Measurements from ENCODE around the gene TENM3.

TENM3 gene

DNA sequence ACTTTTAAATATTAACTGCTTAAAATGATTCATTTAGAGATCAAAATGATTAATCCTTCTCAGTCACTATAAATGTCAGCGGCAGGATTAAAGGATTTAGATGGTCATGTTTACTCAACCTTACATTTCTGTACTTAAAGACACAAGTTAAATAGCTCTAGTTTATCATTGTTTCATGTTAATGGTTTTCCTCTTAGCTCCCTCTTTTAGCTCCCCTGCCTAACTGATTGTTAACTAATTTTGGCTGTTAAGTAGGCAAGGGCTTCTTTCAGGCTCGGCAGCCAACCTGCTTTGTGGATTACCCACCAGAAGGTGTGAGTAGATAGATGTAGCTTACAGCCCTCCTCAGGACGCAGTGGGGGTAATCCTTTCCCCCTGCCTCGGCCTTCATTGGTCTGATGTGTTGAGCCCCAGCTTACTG lies 96.0 kb downstream of the TENM3 start:
- Histone ChIP-seq H3K9me3 (ENCODE audit: severe bottlenecking) (no peaks in the 10 kb centered on the region), H3K4me1 (ENCODE audit: insufficient read depth, poor library complexity, severe bottlenecking) (no peaks in the 10 kb centered on the region), H3K4me3 (ENCODE audit: severe bottlenecking) (no peak overlapping the region), H3K27me3 (ENCODE audit: insufficient read depth, poor library complexity, severe bottlenecking) (no peaks in the 10 kb centered on the region), H3K36me3 (ENCODE audit: low read depth) (no peaks in the 10 kb centered on the region), H3K27ac (ENCODE audit: poor library complexity, severe bottlenecking) (no peak overlapping the region)
- TF ChIP-seq, protein P1, sequence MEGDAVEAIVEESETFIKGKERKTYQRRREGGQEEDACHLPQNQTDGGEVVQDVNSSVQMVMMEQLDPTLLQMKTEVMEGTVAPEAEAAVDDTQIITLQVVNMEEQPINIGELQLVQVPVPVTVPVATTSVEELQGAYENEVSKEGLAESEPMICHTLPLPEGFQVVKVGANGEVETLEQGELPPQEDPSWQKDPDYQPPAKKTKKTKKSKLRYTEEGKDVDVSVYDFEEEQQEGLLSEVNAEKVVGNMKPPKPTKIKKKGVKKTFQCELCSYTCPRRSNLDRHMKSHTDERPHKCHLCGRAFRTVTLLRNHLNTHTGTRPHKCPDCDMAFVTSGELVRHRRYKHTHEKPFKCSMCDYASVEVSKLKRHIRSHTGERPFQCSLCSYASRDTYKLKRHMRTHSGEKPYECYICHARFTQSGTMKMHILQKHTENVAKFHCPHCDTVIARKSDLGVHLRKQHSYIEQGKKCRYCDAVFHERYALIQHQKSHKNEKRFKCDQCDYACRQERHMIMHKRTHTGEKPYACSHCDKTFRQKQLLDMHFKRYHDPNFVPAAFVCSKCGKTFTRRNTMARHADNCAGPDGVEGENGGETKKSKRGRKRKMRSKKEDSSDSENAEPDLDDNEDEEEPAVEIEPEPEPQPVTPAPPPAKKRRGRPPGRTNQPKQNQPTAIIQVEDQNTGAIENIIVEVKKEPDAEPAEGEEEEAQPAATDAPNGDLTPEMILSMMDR (IDR thresholded peaks at IDR 0.05; ENCODE audit: poor library complexity, severe bottlenecking) = no peak
- DNase-seq (ENCODE audit: low spot score) = no peak
- ATAC-seq (ENCODE audit: low read depth) = no peak

DNA sequence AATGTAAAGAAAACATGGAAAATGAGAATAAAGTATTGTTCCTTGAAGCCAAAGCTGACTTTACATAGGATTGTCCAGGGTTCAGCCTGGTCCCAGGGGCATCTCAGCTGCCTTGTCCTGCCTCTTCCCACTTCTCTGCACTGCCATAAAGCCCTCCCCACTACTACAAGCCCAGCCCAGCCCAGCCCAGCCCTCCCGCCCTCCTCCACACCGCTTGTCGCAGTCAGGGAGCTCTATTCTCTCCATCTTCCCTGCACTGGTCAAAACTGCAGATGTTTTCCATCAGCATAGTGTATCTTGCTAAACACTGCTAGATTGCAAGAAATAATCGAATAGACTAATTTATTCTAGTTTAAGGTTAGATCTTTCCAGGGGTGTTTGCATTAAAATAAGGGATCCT lies 100.3 kb downstream of the TENM3 start:
- no peak overlapping the region for H3K27ac ChIP-seq (ENCODE audit: poor library complexity, severe bottlenecking)
- TF ChIP-seq, protein P1 (IDR thresholded peaks at IDR 0.05; ENCODE audit: poor library complexity, severe bottlenecking) = no peak
- ATAC-seq (ENCODE audit: low read depth) = no peak
- no peaks in the 10 kb centered on the region for H3K9me3 ChIP-seq (ENCODE audit: severe bottlenecking)
- DNase-seq (ENCODE audit: low spot score) = no peak
- H3K36me3 ChIP-seq (ENCODE audit: low read depth) = no peaks in the 10 kb centered on the region
- H3K4me3 ChIP-seq (ENCODE audit: severe bottlenecking) = no peak overlapping the region
- H3K27me3 ChIP-seq (ENCODE audit: insufficient read depth, poor library complexity, severe bottlenecking) = no peaks in the 10 kb centered on the region
- no peaks in the 10 kb centered on the region for H3K4me1 ChIP-seq (ENCODE audit: insufficient read depth, poor library complexity, severe bottlenecking)

DNA sequence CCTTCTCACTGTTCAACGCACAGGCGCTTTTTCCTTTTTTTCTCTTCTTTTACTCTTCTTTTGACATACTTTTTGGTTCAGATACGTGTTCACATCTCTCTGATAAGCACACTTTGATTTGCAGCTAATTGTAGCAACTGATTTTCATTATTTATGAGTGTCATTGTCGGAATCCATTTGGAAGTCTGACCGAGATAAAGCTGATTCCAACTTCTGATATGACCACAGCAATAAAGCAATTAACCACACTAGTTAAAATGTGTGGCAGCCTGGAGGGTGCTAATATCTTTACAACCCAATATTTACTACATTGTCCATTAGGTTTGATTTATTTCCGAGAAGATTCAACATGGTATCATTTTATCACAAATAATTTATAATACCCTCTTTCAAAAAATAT lies 101.8 kb downstream of the TENM3 start:
- TF ChIP-seq, protein P1 (IDR thresholded peaks at IDR 0.05; ENCODE audit: poor library complexity, severe bottlenecking) = no peak
- Histone ChIP-seq H3K27me3 (ENCODE audit: insufficient read depth, poor library complexity, severe bottlenecking) (no peaks in the 10 kb centered on the region), H3K27ac (ENCODE audit: poor library complexity, severe bottlenecking) (no peak overlapping the region), H3K36me3 (ENCODE audit: low read depth) (no peaks in the 10 kb centered on the region), H3K4me1 (ENCODE audit: insufficient read depth, poor library complexity, severe bottlenecking) (no peaks in the 10 kb centered on the region), H3K9me3 (ENCODE audit: severe bottlenecking) (no peaks in the 10 kb centered on the region), H3K4me3 (ENCODE audit: severe bottlenecking) (no peak overlapping the region)
- no peak for DNase-seq (ENCODE audit: low spot score)
- ATAC-seq (ENCODE audit: low read depth) = no peak

DNA sequence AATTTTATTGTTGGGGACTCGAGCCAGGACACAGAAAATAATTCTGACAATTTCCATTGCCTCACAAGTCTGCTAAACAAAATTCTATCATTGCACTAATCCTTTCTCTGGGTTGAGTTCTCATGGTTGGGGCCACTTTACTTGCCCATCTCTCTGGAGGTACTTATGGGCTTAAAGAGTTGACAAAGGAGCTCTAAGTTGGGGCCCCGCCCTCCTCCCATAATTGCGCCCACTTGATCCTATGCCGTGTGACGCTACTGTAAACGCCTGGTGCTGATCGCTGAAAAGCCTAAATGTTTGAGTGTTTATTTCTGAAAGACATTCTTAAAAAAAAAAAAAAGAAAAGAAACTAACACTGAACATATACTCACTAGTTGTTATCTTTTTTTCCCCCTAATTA lies 103.0 kb downstream of the TENM3 start:
- Histone ChIP-seq H3K27ac (ENCODE audit: poor library complexity, severe bottlenecking) (no peak overlapping the region), H3K4me3 (ENCODE audit: severe bottlenecking) (no peak overlapping the region), H3K36me3 (ENCODE audit: low read depth) (no peaks in the 10 kb centered on the region), H3K4me1 (ENCODE audit: insufficient read depth, poor library complexity, severe bottlenecking) (no peaks in the 10 kb centered on the region), H3K27me3 (ENCODE audit: insufficient read depth, poor library complexity, severe bottlenecking) (no peaks in the 10 kb centered on the region), H3K9me3 (ENCODE audit: severe bottlenecking) (no peaks in the 10 kb centered on the region)
- TF ChIP-seq, protein P1 (IDR thresholded peaks at IDR 0.05; ENCODE audit: poor library complexity, severe bottlenecking) = no peak
- ATAC-seq (ENCODE audit: low read depth) (no peak), DNase-seq (ENCODE audit: low spot score) (no peak)

DNA sequence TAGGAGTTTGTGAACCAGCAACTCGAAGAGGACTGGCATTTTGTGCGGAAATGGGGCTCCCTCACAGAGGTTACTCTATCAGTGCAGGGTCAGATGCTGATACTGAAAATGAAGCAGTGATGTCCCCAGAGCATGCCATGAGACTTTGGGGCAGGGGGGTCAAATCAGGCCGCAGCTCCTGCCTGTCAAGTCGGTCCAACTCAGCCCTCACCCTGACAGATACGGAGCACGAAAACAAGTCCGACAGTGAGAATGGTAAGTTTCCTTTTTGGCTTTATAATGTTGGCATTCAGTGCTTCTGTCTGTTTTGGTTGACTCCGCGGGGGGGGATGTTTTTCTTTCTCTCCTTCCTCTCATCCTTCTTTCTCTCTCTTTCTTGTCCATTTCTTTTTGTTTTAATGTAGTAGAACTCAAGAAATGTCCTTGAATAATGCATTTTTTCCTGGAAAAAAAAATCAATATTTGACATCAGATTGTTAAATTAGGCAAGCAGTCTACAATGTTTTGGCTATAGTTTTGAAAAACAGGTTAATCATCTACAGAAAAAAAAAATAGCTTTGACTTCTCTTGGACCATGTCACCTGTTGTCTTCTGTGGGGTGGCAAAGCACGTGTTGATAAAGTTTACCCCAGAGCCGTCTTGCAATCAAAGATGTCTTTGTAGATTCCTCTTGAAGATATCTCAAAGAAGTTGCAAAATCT lies 103.6 kb downstream of the TENM3 start:
- ATAC-seq (ENCODE audit: low read depth) = no peak
- Histone ChIP-seq H3K4me1 (ENCODE audit: insufficient read depth, poor library complexity, severe bottlenecking) (no peaks in the 10 kb centered on the region), H3K27ac (ENCODE audit: poor library complexity, severe bottlenecking) (no peak overlapping the region), H3K4me3 (ENCODE audit: severe bottlenecking) (no peak overlapping the region), H3K9me3 (ENCODE audit: severe bottlenecking) (no peaks in the 10 kb centered on the region), H3K36me3 (ENCODE audit: low read depth) (no peaks in the 10 kb centered on the region), H3K27me3 (ENCODE audit: insufficient read depth, poor library complexity, severe bottlenecking) (no peaks in the 10 kb centered on the region)
- TF ChIP-seq, protein P1 (IDR thresholded peaks at IDR 0.05; ENCODE audit: poor library complexity, severe bottlenecking) = no peak
- no peak for DNase-seq (ENCODE audit: low spot score)

Measured in RWPE2 (cell line).